ENCODE data around the gene SH3BP4.

- TF ChIP-seq, protein P1, sequence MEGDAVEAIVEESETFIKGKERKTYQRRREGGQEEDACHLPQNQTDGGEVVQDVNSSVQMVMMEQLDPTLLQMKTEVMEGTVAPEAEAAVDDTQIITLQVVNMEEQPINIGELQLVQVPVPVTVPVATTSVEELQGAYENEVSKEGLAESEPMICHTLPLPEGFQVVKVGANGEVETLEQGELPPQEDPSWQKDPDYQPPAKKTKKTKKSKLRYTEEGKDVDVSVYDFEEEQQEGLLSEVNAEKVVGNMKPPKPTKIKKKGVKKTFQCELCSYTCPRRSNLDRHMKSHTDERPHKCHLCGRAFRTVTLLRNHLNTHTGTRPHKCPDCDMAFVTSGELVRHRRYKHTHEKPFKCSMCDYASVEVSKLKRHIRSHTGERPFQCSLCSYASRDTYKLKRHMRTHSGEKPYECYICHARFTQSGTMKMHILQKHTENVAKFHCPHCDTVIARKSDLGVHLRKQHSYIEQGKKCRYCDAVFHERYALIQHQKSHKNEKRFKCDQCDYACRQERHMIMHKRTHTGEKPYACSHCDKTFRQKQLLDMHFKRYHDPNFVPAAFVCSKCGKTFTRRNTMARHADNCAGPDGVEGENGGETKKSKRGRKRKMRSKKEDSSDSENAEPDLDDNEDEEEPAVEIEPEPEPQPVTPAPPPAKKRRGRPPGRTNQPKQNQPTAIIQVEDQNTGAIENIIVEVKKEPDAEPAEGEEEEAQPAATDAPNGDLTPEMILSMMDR (IDR thresholded peaks at IDR 0.05): no peak
- TF ChIP-seq POLR2A (IDR thresholded peaks at IDR 0.05): no peak
These were observed 97.9 kb downstream of the SH3BP4 start for GRCh38 chr2:235049719-235050118.

Data from uterus (tissue), 2 donors.